Uterus (tissue), 2 donors: ENCODE results near the gene TOX2.

Experiments
- POLR2A ChIP-seq, 2 donors: fragments of 450-650 bp; IDR thresholded peaks; one replicate each; pipeline ENCODE4 v1.6.1; 2016; ENCODE audit warnings: antibody characterized with exemption in 2 of 2, mild to moderate bottlenecking in 1 of 2, moderate library complexity in 1 of 2
- TF ChIP-seq, protein P1 (sequence below), 4 experiments: fragments of 200-600 bp in 2 of 4; fragments of 450-650 bp in 2 of 4; sonication (generic) in 2 of 4; IDR thresholded peaks; one replicate each; pipeline ENCODE4 v1.5.1; 2016 to 2019; ENCODE audit warnings: antibody characterized with exemption in 4 of 4, mild to moderate bottlenecking in 2 of 4, moderate library complexity in 1 of 4

GRCh38 chr20:44080646-44081267 is 166.1 kb downstream of the TOX2 start:
- TF ChIP-seq, protein P1, sequence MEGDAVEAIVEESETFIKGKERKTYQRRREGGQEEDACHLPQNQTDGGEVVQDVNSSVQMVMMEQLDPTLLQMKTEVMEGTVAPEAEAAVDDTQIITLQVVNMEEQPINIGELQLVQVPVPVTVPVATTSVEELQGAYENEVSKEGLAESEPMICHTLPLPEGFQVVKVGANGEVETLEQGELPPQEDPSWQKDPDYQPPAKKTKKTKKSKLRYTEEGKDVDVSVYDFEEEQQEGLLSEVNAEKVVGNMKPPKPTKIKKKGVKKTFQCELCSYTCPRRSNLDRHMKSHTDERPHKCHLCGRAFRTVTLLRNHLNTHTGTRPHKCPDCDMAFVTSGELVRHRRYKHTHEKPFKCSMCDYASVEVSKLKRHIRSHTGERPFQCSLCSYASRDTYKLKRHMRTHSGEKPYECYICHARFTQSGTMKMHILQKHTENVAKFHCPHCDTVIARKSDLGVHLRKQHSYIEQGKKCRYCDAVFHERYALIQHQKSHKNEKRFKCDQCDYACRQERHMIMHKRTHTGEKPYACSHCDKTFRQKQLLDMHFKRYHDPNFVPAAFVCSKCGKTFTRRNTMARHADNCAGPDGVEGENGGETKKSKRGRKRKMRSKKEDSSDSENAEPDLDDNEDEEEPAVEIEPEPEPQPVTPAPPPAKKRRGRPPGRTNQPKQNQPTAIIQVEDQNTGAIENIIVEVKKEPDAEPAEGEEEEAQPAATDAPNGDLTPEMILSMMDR (IDR thresholded peaks at IDR 0.05): peak; percentile 93 to 98 (median 98)
- no peak for TF ChIP-seq POLR2A (IDR thresholded peaks at IDR 0.05)
